HEK293T (cell line): ENCODE measurements around the gene FIS1.

Experiments
- ARNT ChIP-seq: fragments of 450-650 bp; IDR thresholded peaks from 2 replicates; pipeline ENCODE4 v1.6.1; 2017; ENCODE audit warnings: mild to moderate bottlenecking
- ELF4 ChIP-seq: fragments of 450-650 bp; IDR thresholded peaks from 2 replicates; pipeline ENCODE4 v1.6.1; 2017; ENCODE audit warnings: antibody characterized with exemption
- SUZ12 ChIP-seq: fragments of 450-650 bp; IDR thresholded peaks from 2 replicates; pipeline ENCODE4 v1.6.1; 2016; ENCODE audit warnings: mild to moderate bottlenecking
- ZNF384 ChIP-seq: fragments of 450-650 bp; IDR thresholded peaks from 2 replicates; pipeline ENCODE4 v1.6.1; 2016
- TF ChIP-seq, protein P1 (sequence below): fragments of 450-650 bp; IDR thresholded peaks from 2 replicates; pipeline ENCODE4 v1.6.1; 2016

DNA sequence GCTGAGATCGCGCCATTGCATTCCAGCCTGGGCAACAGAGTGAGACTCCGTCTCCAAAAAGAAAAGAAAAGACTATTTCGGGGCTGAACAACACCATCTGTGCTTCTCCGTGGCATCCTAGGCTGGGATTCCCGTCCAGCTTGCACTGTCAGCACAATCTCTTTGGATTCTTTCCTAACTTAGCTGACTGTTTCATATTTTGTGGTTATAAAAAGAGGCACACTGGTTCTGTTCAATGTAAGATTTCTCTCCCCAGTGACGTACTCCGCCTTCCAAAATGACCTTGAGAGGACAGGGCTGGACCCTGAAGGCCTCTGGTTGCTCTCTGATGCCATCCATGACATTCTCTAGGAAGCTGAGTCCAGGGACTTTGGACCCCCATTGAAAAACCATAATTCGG, 18.2 kb downstream of the FIS1 start:
- TF ChIP-seq, protein P1, sequence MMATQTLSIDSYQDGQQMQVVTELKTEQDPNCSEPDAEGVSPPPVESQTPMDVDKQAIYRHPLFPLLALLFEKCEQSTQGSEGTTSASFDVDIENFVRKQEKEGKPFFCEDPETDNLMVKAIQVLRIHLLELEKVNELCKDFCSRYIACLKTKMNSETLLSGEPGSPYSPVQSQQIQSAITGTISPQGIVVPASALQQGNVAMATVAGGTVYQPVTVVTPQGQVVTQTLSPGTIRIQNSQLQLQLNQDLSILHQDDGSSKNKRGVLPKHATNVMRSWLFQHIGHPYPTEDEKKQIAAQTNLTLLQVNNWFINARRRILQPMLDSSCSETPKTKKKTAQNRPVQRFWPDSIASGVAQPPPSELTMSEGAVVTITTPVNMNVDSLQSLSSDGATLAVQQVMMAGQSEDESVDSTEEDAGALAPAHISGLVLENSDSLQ, result no peak
- no peak for TF ChIP-seq ELF4
- TF ChIP-seq ARNT, result no peak
- TF ChIP-seq ZNF384, result no peak
- TF ChIP-seq SUZ12, result no peak
